ENCODE data around the gene SEC14L1.
A peak's percentile ranks its signal among the peaks of the same experiment; 100 is the strongest.
"Not testable (repeated sequence)": the region's sequence is repeated elsewhere in the genome, so short reads cannot be mapped to it uniquely, and the experiment has no call there.

The SEC14L1 gene

GRCh38 chr17:77237232-77238008 lies 96.7 kb downstream of the SEC14L1 start:
- no peak for DNase-seq (ENCODE audit: low read depth)

DNA sequence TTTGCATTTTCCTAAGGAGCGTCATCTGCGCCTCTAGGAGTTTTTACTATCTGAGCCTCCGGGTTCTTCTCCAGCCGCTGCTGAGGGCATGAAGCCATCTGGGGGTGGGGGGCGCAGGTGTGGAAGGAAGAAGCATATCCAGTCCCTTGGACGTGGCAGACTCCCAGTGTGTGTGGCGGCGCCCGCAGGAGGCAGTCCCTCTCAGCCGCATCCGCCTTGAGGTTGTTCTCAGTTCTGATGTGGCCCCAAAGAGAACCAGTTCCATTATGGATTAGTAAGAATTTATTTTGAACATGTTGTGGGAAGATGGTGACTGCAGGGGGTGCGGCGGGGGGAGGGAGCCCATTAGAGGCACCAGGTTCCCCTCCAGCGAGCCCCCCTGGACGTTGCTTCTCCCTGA lies 100.2 kb downstream of the SEC14L1 start:
- DNase-seq (ENCODE audit: low read depth) = no peak

DNA sequence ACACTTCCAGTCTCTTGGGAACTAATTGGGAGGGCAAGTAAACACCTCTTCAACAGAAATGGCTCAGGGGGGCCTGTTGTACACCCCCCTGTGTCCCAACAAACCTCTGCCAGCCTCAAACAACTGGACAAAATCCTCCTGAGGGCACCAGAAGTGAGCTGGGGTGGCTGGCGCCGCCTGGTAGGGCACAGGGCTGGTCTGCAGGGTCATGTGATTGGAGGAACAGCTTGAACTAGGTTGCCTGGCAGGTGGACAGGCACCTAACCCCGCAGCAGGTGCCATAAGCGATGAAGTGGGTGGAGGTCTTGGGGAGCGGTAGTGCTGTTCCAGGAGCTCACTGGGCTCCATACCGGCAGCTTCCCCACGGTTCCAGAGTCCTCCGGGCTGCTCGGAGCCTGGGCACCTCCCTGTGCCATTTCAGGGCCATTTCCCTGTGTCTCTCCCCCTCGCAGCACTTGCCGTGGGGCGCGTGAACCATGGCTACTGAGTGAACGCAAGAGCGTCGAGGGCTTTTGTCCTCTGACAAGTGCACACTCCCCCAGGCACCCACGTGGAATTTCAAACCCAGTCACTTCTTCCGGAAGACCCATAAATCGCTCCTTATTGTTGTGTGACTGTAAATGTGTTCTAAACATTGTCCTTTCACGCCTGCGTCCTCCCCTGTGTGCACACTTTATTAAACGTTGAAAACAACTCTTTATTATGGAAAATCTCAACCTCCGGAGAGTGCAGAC lies 101.5 kb downstream of the SEC14L1 start:
- DNase-seq (ENCODE audit: low read depth) = no peak

GRCh38 chr17:77245162-77245926 lies 104.6 kb downstream of the SEC14L1 start:
- no peak for DNase-seq (ENCODE audit: low read depth)

DNA sequence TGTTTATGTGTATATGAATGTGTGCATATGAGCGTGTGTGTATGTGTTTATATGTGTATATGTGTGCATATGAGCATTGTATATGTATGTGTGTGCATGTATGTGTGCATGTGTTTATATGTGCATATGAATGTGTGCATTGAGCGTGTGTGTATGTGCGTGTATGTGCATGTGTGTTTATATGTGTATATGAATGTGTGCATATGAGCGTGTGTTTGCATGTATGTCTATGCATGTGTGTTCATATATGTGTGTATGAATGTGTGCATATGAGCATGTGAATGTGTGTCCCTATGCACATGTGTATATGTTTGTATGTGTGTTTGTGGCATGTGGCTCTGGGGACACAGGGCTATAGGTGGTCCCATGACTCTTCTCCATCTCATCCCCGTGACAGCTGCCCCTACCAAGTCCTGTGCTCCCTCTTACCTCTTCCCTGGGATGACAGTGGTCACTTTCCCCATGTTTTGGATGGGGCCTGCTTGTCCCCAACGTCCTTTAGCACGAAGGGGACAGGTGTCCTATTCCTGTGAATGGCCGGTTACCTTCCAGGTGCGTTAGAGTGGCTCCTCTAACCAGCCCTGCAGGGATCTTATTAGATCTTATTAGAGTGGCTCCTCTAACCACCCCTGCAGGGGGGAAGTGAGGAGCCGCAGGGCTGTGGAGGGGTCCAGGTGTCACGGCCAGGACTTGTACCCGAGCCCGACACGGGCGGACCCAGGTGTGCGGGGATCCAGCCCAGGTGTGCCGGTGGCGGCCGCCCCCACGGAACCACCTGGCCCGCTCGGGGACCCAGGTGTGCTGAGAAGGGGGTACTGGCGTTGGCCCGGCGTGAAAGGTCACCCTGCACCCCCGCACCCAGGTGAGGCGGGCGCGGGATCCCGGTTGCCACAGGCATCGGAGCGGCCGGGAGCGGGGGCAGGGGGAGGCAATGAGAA lies 105.6 kb downstream of the SEC14L1 start:
- no peak for DNase-seq (ENCODE audit: low read depth)

DNA sequence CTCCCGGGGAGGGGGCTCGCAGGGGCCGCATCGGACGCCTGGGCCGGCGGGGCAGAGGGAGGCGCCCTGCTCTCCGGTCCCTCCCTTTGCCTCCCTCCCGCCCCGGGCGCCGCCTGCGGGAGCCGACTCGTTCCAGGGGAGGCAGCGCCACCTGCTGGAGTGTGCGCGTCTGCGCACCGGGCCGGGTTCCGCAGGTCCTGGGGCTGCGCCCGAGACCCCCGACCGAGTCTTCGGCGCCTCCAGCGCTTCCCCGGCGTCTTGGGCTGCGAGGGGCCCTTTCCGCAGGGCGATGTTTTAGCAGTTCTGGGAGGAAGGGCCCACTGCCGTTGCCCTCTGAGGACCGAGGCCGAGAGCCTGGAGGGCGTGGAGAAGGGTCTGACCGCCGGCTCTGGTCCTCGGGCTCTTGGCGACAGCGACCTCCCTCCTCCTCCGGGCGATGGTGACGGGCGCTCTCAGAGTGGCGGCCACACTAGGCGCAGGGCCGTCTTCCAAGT lies 106.3 kb downstream of the SEC14L1 start:
- DNase-seq (ENCODE audit: low read depth) = peak; percentile 83

GRCh38 chr17:77247609-77248008 lies 106.8 kb downstream of the SEC14L1 start:
- DNase-seq (ENCODE audit: low read depth) = no peak

- DNase-seq (ENCODE audit: low read depth) = no peak
Measured at GRCh38 chr17:77248216-77249114, 107.7 kb downstream of the SEC14L1 start.

- no peak for DNase-seq (ENCODE audit: low read depth)
Measured at GRCh38 chr17:77251622-77252183, 110.9 kb downstream of the SEC14L1 start.

DNA sequence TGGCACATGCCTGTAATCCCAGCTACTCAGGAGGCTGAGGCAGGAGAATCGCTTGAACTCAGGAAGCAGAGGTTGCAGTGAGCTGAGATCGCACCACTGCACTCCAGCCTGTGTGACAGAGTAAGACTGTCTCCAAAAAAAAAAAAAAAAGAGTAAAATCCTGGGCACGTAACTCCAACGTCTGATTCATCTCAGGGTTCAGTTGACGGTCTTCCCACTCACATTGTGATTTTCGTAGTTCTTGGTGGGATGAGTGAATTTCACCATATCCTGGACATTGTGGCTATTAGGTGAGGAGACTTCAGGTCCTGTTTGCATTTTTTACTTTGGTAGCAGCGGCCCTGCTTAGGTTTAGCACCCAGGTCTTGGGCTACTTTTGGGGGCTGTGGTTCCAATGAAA lies 111.5 kb downstream of the SEC14L1 start:
- DNase-seq (ENCODE audit: low read depth) = not testable (repeated sequence)

- DNase-seq (ENCODE audit: low read depth) = no peak
Measured at GRCh38 chr17:77253611-77254051, 112.9 kb downstream of the SEC14L1 start.

- DNase-seq (ENCODE audit: low read depth) = no peak
Measured at GRCh38 chr17:77254951-77255825, 114.4 kb downstream of the SEC14L1 start.

DNA sequence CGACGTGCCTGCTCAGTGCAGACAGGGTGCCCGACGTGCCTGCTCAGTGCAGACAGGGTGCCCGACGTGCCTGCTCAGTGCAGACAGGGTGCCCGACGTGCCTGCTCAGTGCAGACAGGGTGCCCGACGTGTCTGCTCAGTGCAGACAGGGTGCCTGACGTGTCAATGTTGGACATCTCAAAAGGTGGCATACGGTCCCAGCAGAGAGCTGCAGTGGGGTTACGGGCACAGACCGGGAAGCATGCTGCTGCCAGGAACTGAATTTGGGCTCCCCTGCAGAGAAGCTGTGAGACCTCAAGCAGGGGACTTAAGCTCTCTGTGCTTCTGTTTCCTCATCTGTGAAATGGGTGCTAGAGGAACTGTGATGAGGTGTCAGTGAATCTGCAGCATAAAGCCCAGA lies 115.2 kb downstream of the SEC14L1 start:
- DNase-seq (ENCODE audit: low read depth) = not testable (repeated sequence)

- DNase-seq (ENCODE audit: low read depth) = no peak
Measured at GRCh38 chr17:77256710-77257109, 115.9 kb downstream of the SEC14L1 start.

- DNase-seq (ENCODE audit: low read depth) = no peak
Measured at GRCh38 chr17:77257169-77257568, 116.4 kb downstream of the SEC14L1 start.

GRCh38 chr17:77257596-77258458 lies 117.1 kb downstream of the SEC14L1 start:
- DNase-seq (ENCODE audit: low read depth) = no peak

GRCh38 chr17:77258638-77259037 lies 117.9 kb downstream of the SEC14L1 start:
- no peak for DNase-seq (ENCODE audit: low read depth)

Data from activated T-cell treated with anti-CD3 and anti-CD28 coated beads for 48 hours (primary cell).